Measurements from ENCODE around the gene MSL3B.

Gene MSL3B

GRCh38 chr2:233867993-233868532, at the start of gene MSL3B:
Gene MSL3B, minus strand, starts transcription at chr2:233868386.
- FAIRE-seq (no peak), DNase-seq (ENCODE audit: low read depth) (peak; percentile 37)
- TF ChIP-seq CTCF (IDR thresholded peaks at IDR 0.05; ENCODE audit: insufficient read depth, low read length, severe bottlenecking) = no peak

GRCh38 chr2:233917116-233917515, 48.9 kb upstream of the MSL3B start, which contains the start of gene TRPM8:
Gene TRPM8, plus strand, starts transcription at chr2:233917373. Its CDS starts 9,165 bp downstream, at chr2:233926538.
- TF ChIP-seq CTCF (IDR thresholded peaks at IDR 0.05; ENCODE audit: insufficient read depth, low read length, severe bottlenecking) = no peak
- no peak within 1 kb of the TSS for H3K4me3 ChIP-seq (ENCODE audit: low read depth, low read length)
- H3K36me3 ChIP-seq (ENCODE audit: control insufficient read depth, insufficient read depth, low read length) = no peaks in the 10 kb centered on the region
- H3K27me3 ChIP-seq (ENCODE audit: control insufficient read depth, insufficient read depth, low read length) = peaks cover 2% of the 10 kb centered on the region
- no peak for DNase-seq (ENCODE audit: low read depth)
- no peak for FAIRE-seq

More at GRCh38 chr2:233867993-233868532, at the start of gene MSL3B:
- H3K4me3 ChIP-seq (ENCODE audit: low read depth, low read length) = peak within 1 kb of the TSS; percentile 76
- peaks cover 1% of the 10 kb centered on the region for H3K36me3 ChIP-seq (ENCODE audit: control insufficient read depth, insufficient read depth, low read length)
- H3K27me3 ChIP-seq (ENCODE audit: control insufficient read depth, insufficient read depth, low read length) = peaks cover 2% of the 10 kb centered on the region

- TF ChIP-seq CTCF (IDR thresholded peaks at IDR 0.05; ENCODE audit: insufficient read depth, low read length, severe bottlenecking) = peak; percentile 29
- Histone ChIP-seq H3K4me3 (ENCODE audit: low read depth, low read length) (no peak overlapping the region), H3K27me3 (ENCODE audit: control insufficient read depth, insufficient read depth, low read length) (peaks cover 2% of the 10 kb centered on the region), H3K36me3 (ENCODE audit: control insufficient read depth, insufficient read depth, low read length) (no peaks in the 10 kb centered on the region)
- no peak for FAIRE-seq
- DNase-seq (ENCODE audit: low read depth) = peak; percentile 18
Observed at GRCh38 chr2:233915128-233915527, 46.9 kb upstream of the MSL3B start.

GRCh38 chr2:233912691-233913423, 44.7 kb upstream of the MSL3B start:
- Histone ChIP-seq H3K36me3 (ENCODE audit: control insufficient read depth, insufficient read depth, low read length) (no peaks in the 10 kb centered on the region), H3K27me3 (ENCODE audit: control insufficient read depth, insufficient read depth, low read length) (peaks cover 2% of the 10 kb centered on the region), H3K4me3 (ENCODE audit: low read depth, low read length) (no peak overlapping the region)
- FAIRE-seq (no peak), DNase-seq (ENCODE audit: low read depth) (peak; percentile 37)
- TF ChIP-seq CTCF (IDR thresholded peaks at IDR 0.05; ENCODE audit: insufficient read depth, low read length, severe bottlenecking) = peak; percentile 3

- H3K36me3 ChIP-seq (ENCODE audit: control insufficient read depth, insufficient read depth, low read length) = no peaks in the 10 kb centered on the region
- DNase-seq (ENCODE audit: low read depth) (no peak), FAIRE-seq (no peak)
- H3K4me3 ChIP-seq (ENCODE audit: low read depth, low read length) = no peak overlapping the region
- no peak for TF ChIP-seq CTCF (IDR thresholded peaks at IDR 0.05; ENCODE audit: insufficient read depth, low read length, severe bottlenecking)
- no peaks in the 10 kb centered on the region for H3K27me3 ChIP-seq (ENCODE audit: control insufficient read depth, insufficient read depth, low read length)
Observed at GRCh38 chr2:233907627-233908026, 39.4 kb upstream of the MSL3B start.
